ENCODE data around the gene BMX.

BMX gene

DNA sequence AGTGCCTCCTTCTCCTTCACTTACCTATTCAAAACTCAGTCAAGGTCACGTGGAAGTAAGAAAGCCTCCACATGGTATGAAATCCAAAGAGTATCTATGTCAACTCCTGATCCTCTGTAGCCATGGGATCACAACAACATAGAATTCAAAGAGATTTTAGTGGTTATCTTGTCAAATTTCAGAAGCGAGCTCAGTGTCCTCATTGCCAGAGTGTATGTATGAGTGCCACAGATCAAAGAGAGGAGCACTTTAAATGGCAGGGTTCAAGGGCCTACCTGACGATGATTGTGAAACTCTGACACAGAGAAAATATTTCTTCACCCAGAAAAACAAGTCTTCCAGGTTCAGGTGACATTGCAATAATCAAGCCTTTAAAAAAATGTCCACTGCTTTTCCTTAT, 101.3 kb downstream of the BMX start:
- no peak for DNase-seq (ENCODE audit: low read depth)
- no peak overlapping the region for H3K4me3 ChIP-seq (ENCODE audit: low read depth, low read length)
- TF ChIP-seq, protein P1, sequence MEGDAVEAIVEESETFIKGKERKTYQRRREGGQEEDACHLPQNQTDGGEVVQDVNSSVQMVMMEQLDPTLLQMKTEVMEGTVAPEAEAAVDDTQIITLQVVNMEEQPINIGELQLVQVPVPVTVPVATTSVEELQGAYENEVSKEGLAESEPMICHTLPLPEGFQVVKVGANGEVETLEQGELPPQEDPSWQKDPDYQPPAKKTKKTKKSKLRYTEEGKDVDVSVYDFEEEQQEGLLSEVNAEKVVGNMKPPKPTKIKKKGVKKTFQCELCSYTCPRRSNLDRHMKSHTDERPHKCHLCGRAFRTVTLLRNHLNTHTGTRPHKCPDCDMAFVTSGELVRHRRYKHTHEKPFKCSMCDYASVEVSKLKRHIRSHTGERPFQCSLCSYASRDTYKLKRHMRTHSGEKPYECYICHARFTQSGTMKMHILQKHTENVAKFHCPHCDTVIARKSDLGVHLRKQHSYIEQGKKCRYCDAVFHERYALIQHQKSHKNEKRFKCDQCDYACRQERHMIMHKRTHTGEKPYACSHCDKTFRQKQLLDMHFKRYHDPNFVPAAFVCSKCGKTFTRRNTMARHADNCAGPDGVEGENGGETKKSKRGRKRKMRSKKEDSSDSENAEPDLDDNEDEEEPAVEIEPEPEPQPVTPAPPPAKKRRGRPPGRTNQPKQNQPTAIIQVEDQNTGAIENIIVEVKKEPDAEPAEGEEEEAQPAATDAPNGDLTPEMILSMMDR (IDR thresholded peaks at IDR 0.05; ENCODE audit: low read depth, low read length, missing control alignments): no peak

DNA sequence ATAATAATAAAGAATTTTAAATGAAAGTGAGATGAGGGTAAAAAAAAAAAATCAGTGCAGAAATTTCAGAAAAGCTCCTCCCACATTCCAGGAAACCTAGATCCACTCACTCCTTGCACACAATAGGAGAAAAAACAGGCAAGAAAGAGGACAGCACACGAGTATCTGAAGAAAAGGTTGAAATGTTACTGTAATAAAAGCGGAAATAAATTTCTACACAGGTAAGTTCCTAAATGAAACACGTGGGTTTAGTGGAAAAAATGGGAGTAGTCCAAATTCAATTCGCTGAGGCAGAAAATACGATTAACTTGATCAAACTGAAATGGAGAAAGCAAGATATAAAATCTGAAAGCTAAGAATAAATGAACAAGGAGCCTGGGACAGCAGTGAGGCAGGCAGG, 102.2 kb downstream of the BMX start:
- DNase-seq (ENCODE audit: low read depth): no peak
- H3K4me3 ChIP-seq (ENCODE audit: low read depth, low read length): no peak overlapping the region
- TF ChIP-seq, protein P1 (IDR thresholded peaks at IDR 0.05; ENCODE audit: low read depth, low read length, missing control alignments): no peak

DNA sequence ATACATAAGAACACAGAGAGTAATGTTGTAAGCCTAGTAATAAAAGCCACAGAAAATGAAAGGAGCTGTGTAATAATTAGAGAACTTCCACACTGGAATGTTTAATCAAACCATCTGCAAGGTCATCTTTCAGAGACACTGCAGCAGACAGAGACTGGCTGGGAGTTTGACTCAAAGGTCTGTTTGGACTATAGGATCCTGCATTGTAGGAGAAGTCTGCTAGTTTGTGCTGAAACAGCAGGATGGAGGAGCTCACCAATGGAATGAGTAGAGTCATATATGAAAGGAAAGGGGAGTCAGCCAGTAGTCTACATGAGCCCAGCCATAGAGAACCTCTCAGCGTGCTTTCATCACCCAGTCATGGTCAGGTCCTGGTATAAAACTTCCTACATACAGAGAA, 104.6 kb downstream of the BMX start:
- TF ChIP-seq, protein P1 (IDR thresholded peaks at IDR 0.05; ENCODE audit: low read depth, low read length, missing control alignments): no peak
- H3K4me3 ChIP-seq (ENCODE audit: low read depth, low read length): no peak overlapping the region
- DNase-seq (ENCODE audit: low read depth): no peak

Data from GM12864 (cell line).